Liver (tissue), 9 donors: Measurements from ENCODE around the gene IL1R2. TPM values are rescaled to one million over a fixed set of nuclear protein-coding genes. Genes with fewer than 3 reads are reported as not detected.

ENCODE experiments used
- DNase-seq: peaks from one replicate; pipeline ENCODE4 v3.0.0-alpha.2; 2017; ENCODE audit warnings: low spot score
- H3K27ac ChIP-seq, 2 donors: one replicate each; pipeline ENCODE4 v1.7.0; 2013; ENCODE audit warnings: inconsistent platforms in 2 of 2, low read length in 2 of 2, control low read depth in 1 of 2, low read depth in 1 of 2, mild to moderate bottlenecking in 1 of 2
- H3K27me3 ChIP-seq, 4 donors: one replicate each; pipeline versions ENCODE4 v1.6.1 to v1.7.0; 2013; ENCODE audit warnings: low read length in 3 of 4, inconsistent platforms in 1 of 4, mild to moderate bottlenecking in 1 of 4, moderate library complexity in 1 of 4; ENCODE audit not compliant: control insufficient read depth in 4 of 4, insufficient read depth in 4 of 4
- H3K36me3 ChIP-seq, 4 donors: one replicate each; pipeline versions ENCODE4 v1.6.1 to v1.7.0; 2013; ENCODE audit warnings: low read length in 3 of 4, mild to moderate bottlenecking in 3 of 4, low read depth in 1 of 4, moderate library complexity in 1 of 4; ENCODE audit not compliant: control insufficient read depth in 4 of 4, insufficient read depth in 3 of 4
- H3K4me1 ChIP-seq, 4 donors: one replicate each; pipeline versions ENCODE4 v1.6.1 to v1.7.0; 2013; ENCODE audit warnings: low read length in 3 of 4, mild to moderate bottlenecking in 3 of 4, moderate library complexity in 1 of 4; ENCODE audit not compliant: control insufficient read depth in 4 of 4, insufficient read depth in 4 of 4
- H3K4me3 ChIP-seq, 3 donors: one replicate each; pipeline versions ENCODE4 v1.6.1 to v1.7.0; 2013; ENCODE audit warnings: low read length in 3 of 3, control low read depth in 1 of 3, low read depth in 1 of 3, mild to moderate bottlenecking in 1 of 3
- H3K9ac ChIP-seq, 2 donors: one replicate each; pipeline ENCODE4 v1.7.0; 2013; ENCODE audit warnings: low read length in 2 of 2, mild to moderate bottlenecking in 2 of 2, moderate library complexity in 2 of 2, control low read depth in 1 of 2, low read depth in 1 of 2
- H3K9me3 ChIP-seq, 4 donors: one replicate each; pipeline versions ENCODE4 v1.6.1 to v1.7.0; 2013; ENCODE audit warnings: low read length in 3 of 4; ENCODE audit not compliant: control insufficient read depth in 4 of 4
- ATF3 ChIP-seq: IDR thresholded peaks from 2 replicates; pipeline ENCODE4 v1.6.1; 2016; ENCODE audit warnings: antibody characterized with exemption
- CTCF ChIP-seq: fragments of 150-350 bp; IDR thresholded peaks from 2 replicates; pipeline ENCODE4 v1.5.1; 2017; ENCODE audit warnings: improper control_type of control experiment, low read depth, low read length; ENCODE audit not compliant: missing input control
- FOXA1 ChIP-seq: IDR thresholded peaks from 2 replicates; pipeline ENCODE4 v1.6.1; 2016; ENCODE audit warnings: antibody characterized with exemption
- FOXA2 ChIP-seq: IDR thresholded peaks from 2 replicates; pipeline ENCODE4 v1.6.1; 2016; ENCODE audit warnings: antibody characterized with exemption
- GABPA ChIP-seq, 2 donors: IDR thresholded peaks in 1 of 2; conservative IDR thresholded peaks in 1 of 2; 2 replicates each; pipeline ENCODE4 v1.6.1; 2016; ENCODE audit warnings: antibody characterized with exemption in 2 of 2, mild to moderate bottlenecking in 1 of 2, moderate library complexity in 1 of 2
- HNF4A ChIP-seq, 2 donors: conservative IDR thresholded peaks; 2 replicates each; pipeline ENCODE4 v1.6.1; 2016; ENCODE audit warnings: antibody characterized with exemption in 2 of 2, mild to moderate bottlenecking in 2 of 2
- HNF4G ChIP-seq: IDR thresholded peaks from 2 replicates; pipeline ENCODE4 v1.6.1; 2016; ENCODE audit warnings: antibody characterized with exemption
- JUND ChIP-seq, 2 donors: IDR thresholded peaks; 2 replicates each; pipeline ENCODE4 v1.6.1; 2016; ENCODE audit warnings: antibody characterized with exemption in 2 of 2
- MAX ChIP-seq: IDR thresholded peaks from 2 replicates; pipeline ENCODE4 v1.6.1; 2016; ENCODE audit warnings: antibody characterized with exemption
- NR2F2 ChIP-seq: IDR thresholded peaks from 2 replicates; pipeline ENCODE4 v1.6.1; 2016; ENCODE audit warnings: antibody characterized with exemption
- RXRA ChIP-seq, 2 donors: IDR thresholded peaks; 2 replicates each; pipeline ENCODE4 v1.6.1; 2017 to 2018; ENCODE audit warnings: antibody characterized with exemption in 2 of 2, mild to moderate bottlenecking in 1 of 2
- SP1 ChIP-seq: IDR thresholded peaks from 2 replicates; pipeline ENCODE4 v1.6.1; 2018; ENCODE audit warnings: antibody characterized with exemption, mild to moderate bottlenecking
- YY1 ChIP-seq: IDR thresholded peaks from 2 replicates; pipeline ENCODE4 v1.6.1; 2016; ENCODE audit warnings: antibody characterized with exemption, mild to moderate bottlenecking
- ZBTB33 ChIP-seq: IDR thresholded peaks from 2 replicates; pipeline ENCODE4 v1.6.1; 2016; ENCODE audit warnings: antibody characterized with exemption
- WGBS: extraction: QIAGEN DNeasy Blood & Tissue Kit; methylation state at CpG from one replicate; pipeline ENCODE4 v1.1.7; 2013; 5-methylcytosine and 5-hydroxymethylcytosine counted together
- polyA plus RNA-seq, 2 donors: library from polyadenylated mRNA; stranded (reverse) in 1 of 2; unstranded in 1 of 2; fragments of 200-250 nt in 1 of 2; fragments of >200 nt in 1 of 2; fragmentation: Nextera tagmentation in 1 of 2; extraction: Ambion mirVana in 1 of 2; gene quantifications; one replicate each; pipeline versions ENCODE4 v1.2.1 to v1.2.3, GENCODE V29; 2013 to 2015
- total RNA-seq, 2 donors: library from RNA; depleted of rRNA; stranded (reverse); fragments of >200 nt; gene quantifications; one replicate each; pipeline ENCODE4 v1.2.3, GENCODE V29; 2014
- donor health status: healthy.
- donor health status: healthy.
- donor health status: healthy.
- donor health status: healthy.
- donor health status: healthy.

IL1R2 gene
- total and polyA plus RNA-seq, 4 donors = 3.7 to 28.2 (median 7.3) TPM

GRCh38 chr2:102014041-102014345 is 22.2 kb downstream of the IL1R2 start:
- TF ChIP-seq ATF3 (no peak), ZBTB33 (no peak), HNF4A (conservative IDR thresholded peaks at IDR 0.05) (no peak), YY1 (no peak), GABPA (IDR thresholded peaks at IDR 0.05 in 1 of 2, conservative IDR thresholded peaks at IDR 0.05 in 1 of 2) (no peak)
- Histone ChIP-seq H3K36me3 (no peaks in the 10 kb centered on the region), H3K4me1 (peaks cover 0 to 3% (median 0%) of the 10 kb centered on the region in 4 donors), H3K4me3 (no peak overlapping the region), H3K27me3 (no peaks in the 10 kb centered on the region), H3K9me3 (no peaks in the 10 kb centered on the region), H3K27ac (no peak overlapping the region), H3K9ac (no peak overlapping the region)
- no peak for DNase-seq
- WGBS = 97% methylated on average over 1 of the region's 1 CpG

GRCh38 chr2:102015399-102015798 is 23.6 kb downstream of the IL1R2 start:
- Histone ChIP-seq H3K36me3 (no peaks in the 10 kb centered on the region), H3K9ac (no peak overlapping the region), H3K27me3 (no peaks in the 10 kb centered on the region), H3K27ac (no peak overlapping the region), H3K9me3 (no peaks in the 10 kb centered on the region), H3K4me1 (peaks cover 0 to 3% (median 0%) of the 10 kb centered on the region in 4 donors), H3K4me3 (no peak overlapping the region)
- TF ChIP-seq HNF4A (conservative IDR thresholded peaks at IDR 0.05) (no peak), FOXA1 (no peak), YY1 (no peak), NR2F2 (no peak), GABPA (IDR thresholded peaks at IDR 0.05 in 1 of 2, conservative IDR thresholded peaks at IDR 0.05 in 1 of 2) (no peak), JUND (IDR thresholded peaks at IDR 0.05) (no peak), CTCF (no peak), SP1 (no peak), RXRA (IDR thresholded peaks at IDR 0.05) (no peak), MAX (no peak), HNF4G (no peak), FOXA2 (no peak)
- 93% methylated on average over 5 of the region's 5 CpGs for WGBS
- DNase-seq = no peak

- no peak for DNase-seq
- H3K9ac ChIP-seq = no peak overlapping the region
- peaks cover 2 to 9% (median 6%) of the 10 kb centered on the region in 4 donors for H3K4me1 ChIP-seq
- no peaks in the 10 kb centered on the region for H3K9me3 ChIP-seq
- H3K36me3 ChIP-seq = no peaks in the 10 kb centered on the region
- no peaks in the 10 kb centered on the region for H3K27me3 ChIP-seq
- 87% methylated on average over 6 of the region's 6 CpGs for WGBS
- no peak for TF ChIP-seq NR2F2
- no peak overlapping the region for H3K4me3 ChIP-seq
- no peak overlapping the region for H3K27ac ChIP-seq
These were observed 24.7 kb downstream of the IL1R2 start for GRCh38 chr2:102016399-102016955.
